GM19455 (cell line): ENCODE data around the gene KLHL10.

ENCODE experiments used
- ATAC-seq: cut with Tn5 transposase; IDR thresholded peaks from one replicate; pipeline ENCODE4 v1.9.1; 2021; ENCODE audit not compliant: unreplicated experiment

KLHL10 gene

DNA sequence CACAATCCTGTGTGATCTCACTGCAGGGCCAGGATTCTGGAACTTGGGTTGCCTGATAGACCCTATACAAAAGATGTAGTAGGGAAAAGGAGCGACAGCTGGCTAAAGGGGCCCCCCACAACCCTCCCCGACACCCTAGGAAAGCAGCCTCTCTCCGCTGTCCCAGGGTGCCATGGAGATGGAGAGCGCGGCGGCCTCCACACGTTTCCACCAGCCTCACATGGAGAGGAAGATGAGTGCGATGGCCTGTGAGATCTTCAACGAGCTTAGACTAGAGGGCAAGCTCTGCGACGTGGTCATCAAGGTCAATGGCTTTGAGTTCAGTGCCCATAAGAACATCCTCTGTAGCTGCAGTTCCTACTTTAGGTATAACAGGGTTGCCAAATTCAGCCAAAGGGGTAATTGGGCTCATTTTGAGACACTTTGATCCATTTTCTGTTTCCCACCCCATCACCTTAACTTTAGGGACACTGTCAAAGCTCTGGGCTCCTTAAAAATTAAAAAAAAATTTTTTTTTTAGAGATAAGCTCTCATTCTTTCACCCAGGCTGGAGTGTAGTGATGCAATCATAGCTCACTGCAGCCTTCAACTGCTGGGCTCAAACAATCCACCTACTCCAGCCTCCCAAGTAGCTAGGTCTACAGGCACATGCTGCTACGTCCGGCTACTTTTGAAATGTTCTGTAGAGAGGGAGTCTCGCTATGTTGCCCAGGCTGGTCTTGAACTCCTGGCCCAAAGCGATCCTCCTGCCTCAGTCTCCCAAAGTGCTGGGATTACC lies at the start of gene KLHL10:
KLHL10 (plus strand) TSS at position 65 of the 778 bp plus-strand sequence; CDS start at position 173, 108 bp downstream.
- ATAC-seq: no peak

DNA sequence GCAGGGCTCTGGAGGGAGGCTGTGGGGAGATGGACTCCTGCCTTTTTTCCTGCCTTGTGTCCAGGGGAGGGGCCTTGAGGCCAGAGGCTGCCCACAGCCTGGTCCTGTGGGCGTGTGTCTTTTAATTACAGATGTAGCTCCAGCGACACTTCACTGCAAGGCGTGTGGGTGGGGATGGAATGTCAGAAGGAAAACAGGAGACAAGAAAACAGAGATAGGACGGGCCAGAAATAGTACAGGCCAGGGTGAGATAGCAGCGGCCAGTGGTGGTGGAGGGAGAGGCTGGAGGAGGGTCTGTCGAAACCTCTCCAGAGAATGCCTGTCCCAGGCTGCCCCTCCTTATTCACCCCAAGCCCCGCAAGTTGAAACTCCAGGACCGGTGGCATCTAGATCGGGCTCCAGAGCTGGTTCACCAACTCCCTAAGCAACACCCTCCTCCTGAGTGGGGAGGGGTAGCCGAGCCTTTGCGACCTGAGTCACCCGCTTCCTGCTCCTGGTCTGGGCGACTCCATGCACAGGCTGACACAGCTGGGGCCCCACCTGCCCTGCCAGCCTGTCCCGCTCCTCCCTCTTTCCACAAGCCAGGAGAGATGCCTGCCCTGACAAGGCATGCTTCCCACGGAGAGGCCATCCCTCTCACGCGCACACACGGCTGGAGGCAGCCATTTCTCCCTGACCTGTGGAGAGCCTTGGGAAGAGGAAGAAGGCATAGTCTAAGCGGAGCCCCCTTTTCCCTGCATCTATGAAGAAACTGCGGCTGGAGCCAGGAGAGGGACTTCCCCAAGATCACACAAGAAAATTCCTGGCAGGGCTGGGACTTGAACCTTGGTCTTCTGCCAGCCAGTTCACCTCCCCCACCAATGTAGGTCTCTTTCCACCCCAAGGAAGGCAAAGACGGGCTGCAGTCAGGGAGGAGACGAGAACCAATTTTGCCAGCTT lies 44.5 kb upstream of the KLHL10 start:
- ATAC-seq: no peak

GRCh38 chr17:41793784-41794539 lies 43.7 kb upstream of the KLHL10 start:
- no peak for ATAC-seq

- ATAC-seq: no peak
These were observed 43.1 kb upstream of the KLHL10 start for GRCh38 chr17:41794540-41794975.

DNA sequence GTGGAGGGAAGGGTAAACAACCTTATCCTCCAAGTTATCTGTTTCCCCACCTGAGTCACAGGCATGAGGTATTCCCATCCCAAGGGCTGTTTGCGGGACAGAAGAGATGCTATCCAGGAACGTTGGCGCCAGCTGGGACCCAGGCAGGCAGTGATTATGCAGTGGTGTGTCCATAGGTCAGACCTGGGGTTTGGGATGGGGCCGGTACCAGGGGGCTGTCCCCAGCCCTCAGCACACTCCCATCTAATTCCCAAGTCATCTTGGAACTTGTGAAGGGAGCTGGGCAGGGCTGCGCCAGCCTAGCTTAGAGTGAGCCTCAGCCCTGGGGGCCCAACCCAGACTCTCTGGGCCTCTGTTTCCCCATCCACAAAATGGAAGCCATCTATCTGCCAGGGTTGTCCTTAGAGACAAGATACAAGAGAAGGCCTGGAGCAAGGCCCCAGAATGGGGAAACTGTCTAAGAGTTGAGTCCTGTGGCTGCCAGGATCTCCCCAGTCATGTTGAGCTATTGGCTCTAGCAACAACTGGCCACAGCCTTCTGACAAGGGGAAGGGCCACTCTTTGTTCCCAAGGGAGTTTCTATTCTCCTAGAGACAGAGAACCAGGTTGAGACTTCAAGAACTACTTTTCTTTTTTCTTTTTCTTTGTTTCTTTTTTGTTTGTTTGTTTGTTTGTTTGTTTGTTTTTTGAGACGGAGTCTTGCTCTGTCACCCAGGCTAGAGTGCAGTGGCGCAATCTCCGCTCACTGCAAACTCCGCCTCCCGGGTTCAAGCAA lies 41.3 kb upstream of the KLHL10 start:
- ATAC-seq: no peak

DNA sequence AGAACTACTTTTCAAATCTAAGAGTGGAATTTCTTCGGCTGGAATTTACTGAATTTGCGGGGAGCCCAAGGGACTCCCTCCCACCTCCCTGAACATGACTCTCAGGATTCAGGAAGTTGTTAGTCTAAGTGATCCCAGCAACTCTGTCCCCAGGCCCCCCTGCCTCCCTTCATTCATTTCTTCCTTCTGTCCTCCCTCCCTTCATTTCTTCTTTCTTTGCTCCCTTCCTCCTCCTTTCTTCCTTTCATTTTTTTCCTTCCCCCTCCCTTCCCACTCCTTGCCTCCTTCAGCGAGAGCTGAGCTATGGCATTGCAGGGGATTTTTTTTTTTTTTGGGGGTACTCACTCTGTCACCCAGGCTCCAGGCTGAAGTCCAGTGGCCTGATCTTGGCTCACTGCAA lies 40.2 kb upstream of the KLHL10 start:
- ATAC-seq: no peak

GRCh38 chr17:41799366-41799765 lies 38.3 kb upstream of the KLHL10 start:
- ATAC-seq: no peak

DNA sequence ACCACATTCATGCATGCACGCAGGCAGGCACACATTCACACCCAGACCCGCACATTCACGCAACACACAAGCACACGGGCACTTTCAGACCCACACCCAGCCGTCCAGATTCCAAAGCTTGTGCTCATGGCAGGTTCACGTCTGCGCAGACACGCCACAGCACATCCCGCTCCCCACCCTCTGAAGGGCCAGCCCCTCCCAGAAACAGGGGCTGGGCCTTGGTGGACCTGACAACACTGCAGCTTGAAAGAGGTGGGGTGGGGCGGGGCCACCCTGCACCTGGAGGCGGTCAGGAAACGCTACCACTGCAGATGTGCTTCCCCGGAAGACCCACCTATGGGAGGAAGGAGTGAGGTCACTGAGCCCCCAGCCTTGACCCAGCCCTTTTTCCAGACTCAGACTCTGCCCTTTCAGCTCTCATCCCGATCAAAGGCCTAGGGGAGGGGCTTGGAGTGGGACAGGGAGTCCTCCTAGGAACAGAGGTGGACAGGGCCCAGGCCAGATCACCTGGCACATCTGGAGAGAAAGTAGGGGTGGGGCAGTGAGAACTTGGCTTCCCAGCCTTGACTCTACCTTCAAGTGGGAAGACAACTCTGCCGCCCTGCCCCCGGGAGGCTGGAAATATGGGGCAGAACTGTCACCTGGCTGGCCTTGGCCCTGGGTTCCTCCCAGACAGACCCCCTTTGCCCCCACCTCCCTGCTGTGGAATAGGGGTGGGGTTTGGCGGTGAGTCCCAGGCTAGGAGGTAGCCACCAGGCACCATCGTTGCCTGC lies 36.8 kb upstream of the KLHL10 start:
- ATAC-seq: no peak

- ATAC-seq: no peak
These were observed 36.0 kb upstream of the KLHL10 start for GRCh38 chr17:41801374-41802271.

DNA sequence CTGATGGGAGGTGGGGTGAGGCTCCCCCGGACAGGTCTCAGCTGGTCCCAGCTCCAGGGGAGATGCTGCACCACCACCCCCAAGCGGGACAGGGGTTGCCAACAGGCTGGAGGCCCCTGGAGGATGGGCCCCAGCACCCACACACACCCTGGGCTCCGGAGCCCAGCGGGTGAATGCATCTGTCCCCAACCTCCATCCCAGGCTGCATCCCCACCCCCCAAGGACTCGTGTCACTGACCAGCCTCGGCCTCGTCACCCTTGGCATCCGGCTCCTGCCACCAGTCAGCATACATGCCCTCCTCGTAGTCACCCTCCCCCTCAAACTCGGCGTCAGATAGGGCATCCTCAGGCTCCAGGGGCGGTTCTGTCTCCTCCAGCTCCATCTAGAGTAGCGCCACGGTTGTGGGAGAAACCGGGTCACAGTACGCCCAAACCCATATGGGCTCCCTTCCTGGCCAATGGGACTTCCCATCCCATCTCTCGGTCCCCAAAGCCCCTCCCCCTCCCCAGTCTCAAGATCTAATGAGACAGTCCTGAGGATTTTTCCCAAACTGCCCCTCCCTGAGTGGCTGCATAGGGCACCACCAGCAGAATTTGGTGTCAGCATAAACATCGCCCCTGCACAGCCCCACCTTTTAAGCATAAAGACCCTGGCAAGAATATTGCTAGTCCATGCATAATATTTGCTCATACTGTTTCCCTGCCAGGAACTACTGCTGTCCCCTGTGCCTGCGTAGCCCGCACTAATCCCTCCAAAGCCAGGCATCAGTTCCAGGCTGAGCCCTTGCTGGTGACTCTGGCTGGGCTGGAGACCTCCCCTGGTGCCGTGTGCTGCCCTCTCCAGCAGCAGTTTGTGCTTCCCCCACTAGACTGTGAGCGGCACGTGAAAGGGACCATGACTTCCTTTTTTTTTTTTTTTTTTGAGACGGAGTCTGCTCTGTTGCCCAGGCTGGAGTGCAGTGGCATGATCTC lies 34.3 kb upstream of the KLHL10 start:
- no peak for ATAC-seq

DNA sequence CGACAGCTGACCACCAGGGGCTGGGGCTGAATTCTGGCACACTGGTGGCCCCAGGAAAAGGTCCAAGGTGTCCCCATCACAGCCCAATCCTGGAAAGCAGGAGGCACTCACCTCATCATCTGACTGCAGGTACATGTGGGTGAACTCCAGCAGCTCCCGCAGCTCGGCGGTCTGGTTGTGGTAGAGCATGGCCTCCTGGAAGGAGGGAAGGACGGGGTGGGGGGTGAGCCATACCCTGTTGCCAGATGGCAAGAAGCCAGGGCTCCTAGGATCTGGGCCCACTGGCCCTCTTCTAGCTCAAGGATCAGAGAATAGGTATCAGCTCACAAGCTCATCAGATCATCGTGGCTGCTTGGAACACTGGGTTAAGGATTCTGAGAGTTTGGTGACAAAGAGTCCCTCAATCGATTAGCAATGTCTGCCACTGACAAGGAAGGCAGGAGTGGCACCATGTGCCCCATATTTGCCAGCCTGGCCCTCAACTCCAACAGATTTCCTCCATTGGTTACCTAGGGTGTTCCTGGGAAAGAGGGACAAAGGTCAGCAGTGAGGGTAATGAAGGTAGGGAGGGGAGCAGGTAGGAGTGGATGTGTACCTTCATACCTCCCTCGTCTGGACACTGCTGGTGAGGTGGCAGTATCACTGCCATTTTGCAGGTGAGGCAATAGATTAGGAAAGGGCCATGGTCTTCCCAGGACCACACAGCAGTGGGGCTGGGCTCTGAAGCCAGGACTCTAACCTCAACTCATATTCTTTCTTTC lies 30.8 kb upstream of the KLHL10 start:
- ATAC-seq: no peak

- no peak for ATAC-seq
These were observed 26.7 kb upstream of the KLHL10 start for GRCh38 chr17:41810659-41811548.

DNA sequence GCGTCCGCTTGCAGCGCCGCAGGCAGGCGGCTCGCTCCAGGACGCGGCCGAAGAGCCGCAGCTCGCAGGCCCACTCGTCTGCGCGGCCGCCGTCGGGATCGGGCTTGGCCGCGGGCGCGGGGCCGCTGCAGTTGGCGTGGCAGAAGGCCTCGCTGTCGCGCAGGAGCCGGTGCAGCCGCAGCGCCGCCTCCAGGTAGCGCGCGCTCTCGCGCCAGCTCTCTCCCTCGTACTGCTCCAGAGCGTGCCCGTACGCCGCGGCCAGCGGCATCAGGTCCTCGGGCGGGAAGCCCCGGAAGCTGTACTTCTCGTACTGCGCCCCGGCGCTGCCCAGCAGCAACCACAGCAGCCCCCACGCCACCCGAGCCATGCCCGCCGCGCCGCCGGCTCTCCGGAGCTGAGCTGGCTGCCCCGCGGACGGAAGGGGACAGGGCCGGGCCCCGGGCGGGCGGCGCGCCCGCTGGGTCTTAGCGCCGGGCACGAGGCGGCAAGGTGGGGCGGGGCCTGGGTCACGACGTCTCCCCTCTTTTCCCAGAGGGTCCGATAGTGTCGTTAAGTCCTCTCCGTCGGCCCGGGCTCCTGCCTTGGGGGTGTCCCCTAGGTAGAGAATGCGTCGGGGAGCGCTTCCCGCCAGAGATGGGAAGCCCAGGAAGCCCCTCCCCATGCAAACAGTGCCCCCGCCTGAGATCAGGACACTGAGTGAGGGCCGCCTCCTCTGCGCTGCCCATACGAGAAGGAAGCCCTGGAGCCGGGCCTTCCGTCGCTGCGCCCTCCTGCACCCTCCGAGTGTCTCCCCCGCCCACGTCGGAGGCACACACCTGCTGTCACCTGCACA lies 25.9 kb upstream of the KLHL10 start, which contains the start of gene P3H4:
P3H4 (minus strand) TSS at position 401 of the 832 bp plus-strand sequence; CDS start at position 367, 34 bp downstream.
- ATAC-seq: peak; percentile 59

DNA sequence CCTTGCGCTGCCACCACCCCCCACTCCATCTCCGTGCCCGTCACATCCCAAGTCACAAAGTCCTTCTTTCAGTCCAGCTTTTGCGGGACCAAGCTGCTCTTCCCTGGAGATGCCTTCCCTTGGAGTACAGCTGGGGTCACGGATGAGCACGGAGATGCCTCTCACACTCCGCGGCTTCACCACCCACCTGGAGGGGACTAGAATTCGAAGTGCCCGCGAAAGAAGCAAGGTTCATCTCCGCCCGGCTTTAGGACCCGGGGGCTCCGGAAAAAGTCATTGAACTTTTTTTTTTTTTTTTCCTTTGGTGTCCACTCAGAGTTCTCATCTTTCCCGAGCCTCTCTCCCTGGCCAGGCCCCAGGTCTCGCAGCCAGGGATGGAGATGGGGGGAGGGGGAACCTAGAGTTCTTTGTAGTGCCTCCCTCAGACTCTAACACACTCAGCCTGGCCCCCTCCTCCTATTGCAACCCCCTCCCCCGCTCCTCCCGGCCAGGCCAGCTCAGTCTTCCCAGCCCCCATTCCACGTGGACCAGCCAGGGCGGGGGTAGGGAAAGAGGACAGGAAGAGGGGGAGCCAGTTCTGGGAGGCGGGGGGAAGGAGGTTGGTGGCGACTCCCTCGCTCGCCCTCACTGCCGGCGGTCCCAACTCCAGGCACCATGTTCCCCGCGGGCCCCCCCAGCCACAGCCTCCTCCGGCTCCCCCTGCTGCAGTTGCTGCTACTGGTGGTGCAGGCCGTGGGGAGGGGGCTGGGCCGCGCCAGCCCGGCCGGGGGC lies 25.1 kb upstream of the KLHL10 start, which contains the start of gene FKBP10:
FKBP10 (plus strand) TSS at position 624 of the 771 bp plus-strand sequence; CDS start at position 655, 31 bp downstream.
- no peak for ATAC-seq
